GM21360 (cell line): Measurements from ENCODE around the gene CYP2C18.
"Not testable (repeated sequence)": the region's sequence is repeated elsewhere in the genome, so short reads cannot be mapped to it uniquely, and the experiment has no call there.

ENCODE experiments used
- ATAC-seq: cut with Tn5 transposase; IDR thresholded peaks from one replicate; pipeline ENCODE4 v1.9.1; 2021; ENCODE audit warnings: mild to moderate bottlenecking, moderate library complexity; ENCODE audit not compliant: unreplicated experiment

The CYP2C18 gene

GRCh38 chr10:94738588-94738987 is 55.1 kb downstream of the CYP2C18 start:
- ATAC-seq = no peak

DNA sequence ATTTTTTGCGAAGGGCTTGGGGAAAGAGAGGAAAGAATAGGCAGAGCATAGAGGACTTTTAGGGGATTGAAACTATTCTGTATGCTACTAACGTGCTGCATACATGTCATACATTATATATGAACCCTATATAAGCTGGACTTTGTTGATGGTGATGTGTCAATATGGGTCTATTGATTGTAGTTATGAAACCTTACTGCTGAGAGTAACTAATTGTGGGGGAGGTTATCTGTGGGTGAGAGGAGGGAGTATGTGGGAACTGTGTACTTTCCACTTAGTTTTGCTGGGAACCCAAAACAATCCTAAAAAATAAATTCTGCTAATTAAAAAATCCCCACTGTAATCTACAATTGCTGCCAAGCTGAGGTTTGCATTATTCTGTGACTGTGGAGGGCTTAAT is 63.6 kb downstream of the CYP2C18 start:
- no peak for ATAC-seq

- ATAC-seq = no peak
These were observed 64.3 kb downstream of the CYP2C18 start for GRCh38 chr10:94747838-94748237.

GRCh38 chr10:94757916-94758315 is 74.4 kb downstream of the CYP2C18 start:
- ATAC-seq = no peak

DNA sequence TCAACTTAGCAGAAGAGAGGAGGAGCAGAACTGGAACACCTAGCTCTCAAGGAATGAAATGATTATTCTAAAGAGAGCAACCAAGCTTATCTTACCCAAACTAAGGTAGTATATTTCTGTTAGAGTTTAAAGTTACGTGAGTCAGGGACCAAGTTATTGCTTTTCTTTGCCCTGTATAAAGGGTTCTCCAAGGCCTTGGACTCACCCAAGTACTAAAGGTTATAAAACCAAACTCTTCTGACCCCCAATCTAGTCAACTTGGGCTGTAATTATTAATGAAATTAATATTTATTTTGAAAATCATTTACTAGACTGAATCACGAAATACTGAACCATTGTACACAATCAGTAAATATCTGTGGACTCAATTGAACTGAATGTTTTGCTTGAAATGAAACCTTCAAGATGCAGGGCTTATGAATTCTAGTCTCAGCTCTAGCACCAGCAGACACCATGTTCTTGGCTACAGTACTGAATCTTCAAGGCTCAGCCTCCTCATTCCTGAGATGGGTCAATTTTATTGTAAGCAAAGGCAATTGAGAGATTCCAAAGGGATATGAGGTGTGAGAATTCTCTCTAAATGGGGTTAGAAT is 77.2 kb downstream of the CYP2C18 start:
- no peak for ATAC-seq

GRCh38 chr10:94762393-94762792 is 78.9 kb downstream of the CYP2C18 start, which contains the start of gene CYP2C19:
CYP2C19 (plus strand) TSS chr10:94762681; CDS start chr10:94762706, 25 bp downstream.
- ATAC-seq = no peak

DNA sequence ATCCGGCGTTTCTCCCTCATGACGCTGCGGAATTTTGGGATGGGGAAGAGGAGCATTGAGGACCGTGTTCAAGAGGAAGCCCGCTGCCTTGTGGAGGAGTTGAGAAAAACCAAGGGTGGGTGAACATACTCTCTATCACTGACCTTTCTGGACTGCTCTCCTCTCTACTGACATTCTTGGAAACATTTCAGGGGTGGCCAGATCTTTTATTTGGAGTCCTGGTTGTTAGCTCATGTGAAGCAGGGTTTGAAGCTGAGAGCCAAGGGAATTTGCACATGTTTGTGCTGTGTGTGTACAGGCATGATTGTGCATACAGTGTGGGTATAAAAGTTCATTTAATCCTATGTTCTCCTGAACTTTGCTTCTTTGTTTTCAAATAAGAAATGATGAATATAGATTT is 91.9 kb downstream of the CYP2C18 start:
- not testable (repeated sequence) for ATAC-seq

GRCh38 chr10:94777886-94778458 is 94.4 kb downstream of the CYP2C18 start:
- ATAC-seq = no peak

GRCh38 chr10:94780844-94781243 is 97.3 kb downstream of the CYP2C18 start:
- ATAC-seq = no peak

DNA sequence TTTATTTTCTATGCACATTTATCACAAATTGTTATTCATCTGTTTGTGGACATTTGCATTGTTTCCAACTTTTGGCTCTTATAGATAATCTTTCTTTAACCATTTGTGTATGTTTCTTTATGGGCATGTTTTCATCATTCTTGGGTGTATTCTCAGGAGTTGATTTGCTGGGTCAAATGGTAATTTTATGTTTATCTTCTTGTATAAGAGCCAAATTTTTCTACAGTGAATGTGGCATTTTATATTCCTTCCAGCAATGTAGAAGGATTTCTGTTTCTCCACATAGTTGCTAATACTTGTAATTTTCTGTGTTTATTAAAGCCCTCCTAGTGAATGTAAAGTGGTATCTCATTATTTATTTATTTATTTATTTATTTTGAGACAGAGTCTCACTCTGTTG is 100.7 kb downstream of the CYP2C18 start:
- no peak for ATAC-seq

GRCh38 chr10:94785211-94785610 is 101.7 kb downstream of the CYP2C18 start:
- ATAC-seq = no peak
